HT1080 (cell line): ENCODE measurements around the gene KERA. TPM values are rescaled to one million over a fixed set of nuclear protein-coding genes. Genes with fewer than 3 reads are reported as not detected.

Experiments
- DNase-seq: peaks from one replicate; pipeline ENCODE4 v3.0.0-alpha.2; 2015; ENCODE audit warnings: low read depth
- total RNA-seq: library from RNA; depleted of rRNA; stranded (reverse); fragments of >200 nt; shearing (Covaris generic); gene quantifications from 2 replicates; pipeline ENCODE4 v1.2.3, GENCODE V29; 2014

Gene KERA
- total RNA-seq, 1 experiment from 2014 or later: not detected

- no peak for DNase-seq
These were observed 16.4 kb upstream of the KERA start for GRCh38 chr12:91074154-91074709.

GRCh38 chr12:91073426-91073825 lies 15.6 kb upstream of the KERA start:
- DNase-seq: no peak

GRCh38 chr12:91072931-91073330 lies 15.1 kb upstream of the KERA start:
- DNase-seq: no peak

- DNase-seq: no peak
These were observed 13.1 kb upstream of the KERA start for GRCh38 chr12:91070936-91071335.

- no peak for DNase-seq
These were observed 7.6 kb upstream of the KERA start for GRCh38 chr12:91065396-91065795.

DNA sequence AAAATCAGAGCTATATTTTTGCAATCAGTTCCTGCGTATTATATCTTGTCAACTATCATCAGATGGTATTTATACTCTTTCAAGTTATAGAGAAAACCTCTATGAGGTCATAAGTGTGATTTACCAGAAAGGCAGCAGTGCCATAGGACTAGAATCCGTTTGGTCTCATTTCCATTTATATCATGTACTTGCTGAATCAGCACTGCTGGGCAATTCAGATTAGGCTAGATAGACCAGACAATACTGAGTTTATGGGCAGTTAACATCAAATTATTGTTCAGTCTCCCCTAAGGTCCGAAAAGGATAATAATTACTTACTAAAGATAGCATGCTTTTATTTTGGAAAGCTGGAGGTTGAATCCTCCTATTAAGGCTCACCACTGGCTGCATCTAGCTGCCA lies 6.8 kb upstream of the KERA start:
- no peak for DNase-seq

DNA sequence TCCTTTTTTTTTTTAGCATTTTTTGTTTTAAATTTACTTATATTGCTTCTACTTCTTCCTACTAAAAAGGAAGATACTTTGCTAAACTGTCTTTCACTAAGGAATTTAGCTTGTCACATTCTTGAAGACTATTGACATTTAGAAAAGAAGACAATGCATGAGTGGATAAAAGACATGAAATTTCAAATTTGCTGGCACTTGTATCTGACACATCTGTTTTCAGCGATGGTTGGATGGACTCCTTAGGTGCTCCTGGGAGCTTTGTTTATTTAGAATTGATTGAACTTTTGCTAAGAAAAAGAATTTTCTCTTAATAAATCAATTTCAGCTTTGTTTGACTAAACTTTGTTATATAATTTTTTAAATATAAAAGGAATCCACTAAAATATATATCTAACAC lies 3.3 kb upstream of the KERA start:
- no peak for DNase-seq

DNA sequence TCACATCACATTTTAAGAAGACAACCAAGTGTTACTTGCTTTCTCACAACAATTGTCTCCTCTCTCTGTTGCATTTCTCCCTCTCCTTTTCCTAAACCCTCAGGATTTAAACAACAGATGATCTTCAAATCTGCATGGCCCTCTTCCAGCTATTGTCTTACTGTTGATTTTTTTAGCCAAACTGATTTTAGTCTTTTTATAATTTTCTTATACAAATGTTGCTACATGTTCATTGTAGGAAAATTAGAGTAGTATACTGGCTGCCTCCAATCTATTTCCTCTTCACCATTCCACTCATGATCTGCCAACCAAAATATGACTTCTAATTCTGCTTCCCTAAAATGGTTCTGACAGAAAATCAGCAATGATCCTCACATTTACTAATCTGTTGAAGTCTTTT lies 1.4 kb upstream of the KERA start:
- DNase-seq: no peak

GRCh38 chr12:91058786-91059185 lies 962 bp upstream of the KERA start:
- DNase-seq: no peak

- DNase-seq: no peak
These were observed 1.3 kb downstream of the KERA start for GRCh38 chr12:91056488-91056887.

- no peak for DNase-seq
These were observed 1.8 kb downstream of the KERA start for GRCh38 chr12:91055976-91056375.

GRCh38 chr12:91053951-91054715 lies 3.7 kb downstream of the KERA start:
- DNase-seq: peak; percentile 14

DNA sequence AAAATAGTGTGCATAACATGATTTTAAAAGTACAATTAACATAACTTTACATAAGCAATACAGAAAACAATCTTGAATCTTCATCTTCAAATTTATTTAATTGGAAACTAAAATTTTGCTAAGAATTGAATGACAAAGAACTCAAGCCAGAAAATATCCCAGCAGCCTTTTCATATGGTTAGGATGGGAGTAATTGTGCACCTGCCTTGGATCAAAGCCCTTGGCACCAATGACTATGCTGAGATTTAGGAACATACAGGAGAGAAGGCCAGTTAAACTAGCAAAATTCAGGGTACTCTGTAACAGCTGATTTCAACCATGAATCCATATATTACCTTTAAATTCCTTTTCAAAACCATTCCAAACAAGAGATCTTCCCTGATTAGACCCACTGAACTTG lies 5.8 kb downstream of the KERA start:
- DNase-seq: no peak

- DNase-seq: no peak
These were observed 13.2 kb downstream of the KERA start for GRCh38 chr12:91044586-91044985.

DNA sequence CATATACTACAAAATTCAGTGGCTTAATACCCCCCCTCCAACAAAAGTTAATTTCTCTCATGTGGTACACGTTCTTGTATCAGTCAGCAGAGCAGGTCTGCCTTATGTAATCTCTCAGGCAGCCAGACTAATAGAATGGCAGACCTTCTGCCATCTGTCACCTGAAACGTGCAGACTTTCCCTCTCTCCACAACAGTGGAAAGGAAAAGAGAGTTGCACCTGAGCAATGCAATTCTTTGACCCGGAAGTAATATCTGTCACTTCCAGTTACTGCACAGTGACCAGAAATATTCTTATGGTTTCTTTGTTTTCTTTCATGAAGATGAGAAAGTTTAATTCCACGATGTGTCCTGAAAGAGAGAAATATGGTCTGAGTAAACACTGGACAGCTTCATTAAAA lies 14.4 kb downstream of the KERA start:
- DNase-seq: no peak

- no peak for DNase-seq
These were observed 17.6 kb downstream of the KERA start for GRCh38 chr12:91040096-91040755.

DNA sequence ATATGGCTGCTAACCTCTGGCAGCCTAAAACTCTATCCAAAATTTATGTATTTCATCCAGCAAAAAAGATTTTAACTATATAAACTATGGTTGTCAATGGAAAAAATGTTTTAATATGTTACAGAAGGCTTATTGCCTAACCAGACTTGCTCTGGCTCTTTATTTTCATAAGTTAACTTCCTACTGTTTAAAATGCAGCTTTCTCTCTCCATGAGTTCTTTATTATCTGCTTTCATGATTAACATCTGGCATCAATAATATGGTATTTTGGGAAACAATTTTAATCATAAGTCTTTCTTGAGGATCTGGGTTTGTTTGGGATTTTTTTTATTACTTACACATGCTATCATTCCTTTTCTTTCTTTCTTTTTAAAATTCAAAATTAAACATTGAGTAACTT lies 20.5 kb downstream of the KERA start:
- DNase-seq: no peak

DNA sequence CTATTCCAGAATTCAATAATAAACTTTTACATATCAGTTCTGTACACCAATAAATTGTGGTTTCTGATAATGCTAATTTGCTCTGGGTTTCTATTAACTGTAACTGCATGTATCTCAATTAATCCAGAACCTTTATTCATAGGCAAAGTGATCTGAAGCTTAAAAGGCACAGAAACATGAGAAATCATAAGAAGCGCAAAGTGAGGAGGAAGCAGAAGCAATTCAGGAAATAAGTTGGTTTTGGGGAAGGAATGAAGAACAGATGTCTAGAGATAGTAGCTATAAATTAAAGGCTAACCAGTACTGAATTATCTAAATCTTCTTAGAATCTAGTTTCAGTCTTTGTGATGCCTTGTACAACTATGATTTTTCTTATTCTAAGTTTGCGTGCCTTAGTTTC lies 24.6 kb downstream of the KERA start:
- DNase-seq: no peak

GRCh38 chr12:91023326-91024004 lies 34.4 kb downstream of the KERA start:
- peak; percentile 88 for DNase-seq

- no peak for DNase-seq
These were observed 36.7 kb downstream of the KERA start for GRCh38 chr12:91021076-91021475.

DNA sequence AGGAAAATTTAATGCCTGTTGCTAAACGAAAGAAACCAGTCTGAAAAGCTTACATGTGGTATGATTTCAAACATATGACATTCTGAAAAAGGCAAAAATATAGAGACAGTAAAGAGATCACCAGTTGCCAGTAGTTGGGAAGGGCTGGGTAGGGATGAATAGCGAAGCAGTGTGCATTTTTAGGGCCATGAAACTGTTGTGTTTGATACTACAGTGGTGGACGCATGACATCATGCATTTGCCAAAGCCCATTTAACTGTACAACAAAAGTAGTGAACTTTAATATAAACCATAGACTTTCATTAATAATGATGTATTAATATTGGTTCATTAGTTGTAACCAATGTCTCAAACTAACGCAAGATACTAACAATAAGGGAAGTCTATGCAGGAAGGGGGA lies 38.4 kb downstream of the KERA start:
- no peak for DNase-seq
